Measurements from ENCODE around the gene TMEM51. TPM values are rescaled to one million over a fixed set of nuclear protein-coding genes. Genes with fewer than 3 reads are reported as not detected.

TMEM51 gene
- total and polyA plus RNA-seq, 9 of the 15 experiments (the other 6 are each of a cell fraction or from before 2014, with no cell fraction given) = 0.06 to 1.4 (median 0.58) TPM

DNA sequence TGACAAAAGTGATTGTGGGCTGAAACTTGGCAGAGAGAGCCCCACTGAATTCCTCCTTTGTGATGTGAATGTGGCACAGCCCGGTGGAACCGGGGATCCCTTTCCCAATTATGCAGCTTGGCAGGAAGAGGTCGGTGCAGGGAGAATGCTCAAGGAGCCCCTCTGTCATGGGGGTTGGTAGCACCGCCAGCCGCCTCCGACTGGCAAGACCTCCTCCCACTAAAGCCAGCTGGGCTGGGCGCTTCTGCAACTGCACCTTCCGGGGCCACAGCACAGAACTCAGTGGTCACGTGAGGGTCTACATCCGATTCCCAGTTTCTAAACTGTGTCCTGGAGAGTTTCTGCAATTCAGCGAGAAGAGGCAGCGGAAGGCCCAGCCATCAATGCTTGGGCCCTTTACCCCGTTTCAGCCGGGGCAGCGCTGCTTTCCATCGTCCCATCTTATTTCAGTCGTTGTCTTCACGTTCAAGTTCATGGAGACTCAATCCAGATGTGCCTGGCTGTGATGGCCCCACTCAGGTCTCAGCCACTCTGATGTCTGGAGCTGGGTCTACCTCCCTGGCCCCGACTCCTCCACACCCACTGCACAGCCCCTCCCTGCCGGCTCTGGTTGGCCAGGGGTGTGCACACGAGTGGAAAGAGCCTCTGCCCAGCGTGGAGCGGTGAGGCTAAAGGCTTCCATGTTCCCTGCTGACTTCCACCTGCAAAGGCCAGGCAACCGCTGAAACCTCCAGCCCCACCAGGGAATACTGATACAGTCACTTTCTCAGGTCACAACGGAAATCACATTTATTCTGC is 53.7 kb downstream of the TMEM51 start:
- Histone ChIP-seq H3K9me3 (replicated peaks; ENCODE audit: control insufficient read depth, insufficient read depth, low read depth, low read length) (no peaks in the 10 kb centered on the region), H3K27me3 (ENCODE audit: control insufficient read depth in 2 of 2, insufficient read depth in 2 of 2, low read length in 2 of 2) (peaks cover 38 to 66% of the 10 kb centered on the region in 2 experiments), H4K20me1 (replicated peaks; ENCODE audit: control insufficient read depth, insufficient read depth, low read length) (peaks cover 3% of the 10 kb centered on the region; the same call in 1 of the 2 replicates), H2AFZ (ENCODE audit: low read depth, low read length) (no peak overlapping the region), H3K79me2 (ENCODE audit: control insufficient read depth, insufficient read depth, low read length) (no peaks in the 10 kb centered on the region), H3K9me1 (ENCODE audit: control insufficient read depth, insufficient read depth, low read length) (no peaks in the 10 kb centered on the region), H3K27ac (ENCODE audit: extremely low read depth, low read depth, low read length) (no peak overlapping the region), H3K9ac (ENCODE audit: insufficient read depth in 1 of 2, low read depth in 2 of 2, low read length in 2 of 2) (peak overlapping the region in 1 of 2 experiments; percentile 4; a peak in 1 of 4 replicates), H3K4me1 (replicated peaks in 1 of 2; ENCODE audit: control insufficient read depth in 2 of 2, insufficient read depth in 2 of 2, low read length in 2 of 2) (no peaks in the 10 kb centered on the region), H3K4me2 (ENCODE audit: insufficient read depth, low read length) (no peak overlapping the region), H3K36me3 (ENCODE audit: control insufficient read depth, insufficient read depth, low read length) (no peaks in the 10 kb centered on the region), H3K4me3 (no peak overlapping the region)
- in situ Hi-C loops (cut with MboI) (no loop called here), intact Hi-C loops (cut with micrococcal nuclease) (no loop called here)
- ATAC-seq (no peak), FAIRE-seq (no peak), DNase-seq (ENCODE audit: extremely low read depth in 1 of 4, low spot score in 3 of 4) (no peak)
- ChIA-PET POLR2A (interaction anchor here (1.3 kb wide), 1 partner anchor 9 kb away, joined by 4 read pairs; no protein-coding TSS in a partner anchor), CTCF (ENCODE audit: low intra/inter-chr PET ratio) (interaction anchor here (0.7 kb wide), 1 partner anchor 79 kb away, joined by 3 read pairs; no protein-coding TSS in a partner anchor)
- no TSS peak for BruUV-seq (replicated peaks)
- WGBS (ENCODE audit: insufficient coverage, low coverage, missing lambda C conversion rate) = 3% methylated on average over 25 of the region's 25 CpGs
- no peak for TF ChIP-seq STAT5B (CRISPR knock-in tag; IDR thresholded peaks at IDR 0.05)
- no peak for TF ChIP-seq SAFB2 (IDR thresholded peaks at IDR 0.05; ENCODE audit: borderline replicate concordance, low read depth, low read length, severe bottlenecking)
- TF ChIP-seq MAFK (IDR thresholded peaks at IDR 0.05; ENCODE audit: low read length) = no peak
- TF ChIP-seq HEY1 (CRISPR knock-in tag; IDR thresholded peaks at IDR 0.05; ENCODE audit: borderline replicate concordance) = no peak
- TF ChIP-seq ZSCAN32 (CRISPR knock-in tag; IDR thresholded peaks at IDR 0.05) = no peak
- TF ChIP-seq RCOR1 (IDR thresholded peaks at IDR 0.05; ENCODE audit: borderline replicate concordance in 1 of 2, low read depth in 2 of 2, low read length in 2 of 2) = no peak
- no peak for TF ChIP-seq ZNF41 (CRISPR knock-in tag; conservative IDR thresholded peaks at IDR 0.05)
- TF ChIP-seq KHSRP (IDR thresholded peaks at IDR 0.05) = no peak
- no peak for TF ChIP-seq ARID1B (IDR thresholded peaks at IDR 0.05)
- no peak for TF ChIP-seq MYNN (IDR thresholded peaks at IDR 0.05)
- TF ChIP-seq MYNN (CRISPR knock-in tag; IDR thresholded peaks at IDR 0.05) = no peak
- no peak for TF ChIP-seq PTRF (tag; IDR thresholded peaks at IDR 0.05)
- TF ChIP-seq POLR2B (IDR thresholded peaks at IDR 0.05; ENCODE audit: low read depth, partially characterized antibody) = no peak
- TF ChIP-seq HOXB6 (CRISPR knock-in tag; IDR thresholded peaks at IDR 0.05; ENCODE audit: borderline replicate concordance) = no peak
- no peak for TF ChIP-seq ADNP (tag; IDR thresholded peaks at IDR 0.05)
- no peak for TF ChIP-seq ZFP1 (CRISPR knock-in tag; IDR thresholded peaks at IDR 0.05)
- no peak for TF ChIP-seq BRF1 (IDR thresholded peaks at IDR 0.05; ENCODE audit: borderline replicate concordance, extremely low read depth, insufficient read length)
- TF ChIP-seq, protein P1, sequence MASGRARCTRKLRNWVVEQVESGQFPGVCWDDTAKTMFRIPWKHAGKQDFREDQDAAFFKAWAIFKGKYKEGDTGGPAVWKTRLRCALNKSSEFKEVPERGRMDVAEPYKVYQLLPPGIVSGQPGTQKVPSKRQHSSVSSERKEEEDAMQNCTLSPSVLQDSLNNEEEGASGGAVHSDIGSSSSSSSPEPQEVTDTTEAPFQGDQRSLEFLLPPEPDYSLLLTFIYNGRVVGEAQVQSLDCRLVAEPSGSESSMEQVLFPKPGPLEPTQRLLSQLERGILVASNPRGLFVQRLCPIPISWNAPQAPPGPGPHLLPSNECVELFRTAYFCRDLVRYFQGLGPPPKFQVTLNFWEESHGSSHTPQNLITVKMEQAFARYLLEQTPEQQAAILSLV (tag; IDR thresholded peaks at IDR 0.05) = no peak
- TF ChIP-seq MCM7 (IDR thresholded peaks at IDR 0.05) = no peak
- no peak for TF ChIP-seq MBD2 (IDR thresholded peaks at IDR 0.05; ENCODE audit: borderline replicate concordance, low read depth)
- no peak for TF ChIP-seq GTF2F1 (IDR thresholded peaks at IDR 0.05; ENCODE audit: low read depth, low read length)
- no peak for TF ChIP-seq U2AF2 (optimal IDR thresholded peaks at IDR 0.05; ENCODE audit: low read depth, low read length)
- 0 out of 2 replicates have a peak, but pooled peaks have one; percentile 36 for TF ChIP-seq EZH2 (IDR thresholded peaks at IDR 0.05; ENCODE audit: borderline replicate concordance, low read depth, low read length)
- TF ChIP-seq, protein P2, sequence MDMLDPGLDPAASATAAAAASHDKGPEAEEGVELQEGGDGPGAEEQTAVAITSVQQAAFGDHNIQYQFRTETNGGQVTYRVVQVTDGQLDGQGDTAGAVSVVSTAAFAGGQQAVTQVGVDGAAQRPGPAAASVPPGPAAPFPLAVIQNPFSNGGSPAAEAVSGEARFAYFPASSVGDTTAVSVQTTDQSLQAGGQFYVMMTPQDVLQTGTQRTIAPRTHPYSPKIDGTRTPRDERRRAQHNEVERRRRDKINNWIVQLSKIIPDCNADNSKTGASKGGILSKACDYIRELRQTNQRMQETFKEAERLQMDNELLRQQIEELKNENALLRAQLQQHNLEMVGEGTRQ (CRISPR knock-in tag; IDR thresholded peaks at IDR 0.05) = peak; percentile 57
